WTC11 (cell line): ENCODE data around the gene MNT. TPM values are rescaled to one million over a fixed set of nuclear protein-coding genes. Genes with fewer than 3 reads are reported as not detected.
A peak's percentile ranks its signal among the peaks of the same experiment; 100 is the strongest.

Experiments
- ATAC-seq: fragments of 200-7000 bp; cut with Tn5 transposase; 2 replicates; pipeline ENCODE4 v1.10.0; 2021; ENCODE audit warnings: mild to moderate bottlenecking, moderate library complexity
- CTCF ChIA-PET: fragments of 300-600 bp; sonication (Branson Sonifier 250); formaldehyde crosslinking; loops from one replicate; lab custom pipeline; 2021; ENCODE audit warnings: antibody characterized with exemption; lab: Charles Lee
- POLR2A ChIA-PET: fragments of 350-600 bp; sonication (Branson Sonifier 250); formaldehyde crosslinking; loops from one replicate; lab custom pipeline; 2021; ENCODE audit warnings: antibody characterized with exemption; lab: Charles Lee
- DNase-seq: peaks from one replicate; pipeline ENCODE4 v3.0.0; 2021; ENCODE audit warnings: low spot score
- H3K27ac Mint-ChIP-seq: 2 replicates; pipeline ENCODE4 v1.8.0; 2021; ENCODE audit warnings: mixed read lengths
- H3K27me3 Mint-ChIP-seq: 2 replicates; pipeline ENCODE4 v1.8.0; 2021; ENCODE audit warnings: low read depth, mild to moderate bottlenecking, moderate library complexity, mixed read lengths
- H3K36me3 Mint-ChIP-seq: 2 replicates; pipeline ENCODE4 v1.8.0; 2021; ENCODE audit warnings: mixed read lengths
- H3K4me1 Mint-ChIP-seq: 2 replicates; pipeline ENCODE4 v1.8.0; 2022; ENCODE audit warnings: mixed read lengths
- H3K4me3 Mint-ChIP-seq: 2 replicates; pipeline ENCODE4 v1.8.0; 2021; ENCODE audit warnings: mild to moderate bottlenecking, moderate library complexity, mixed read lengths
- H3K9me3 Mint-ChIP-seq: 2 replicates; pipeline ENCODE4 v1.8.0; 2021; ENCODE audit warnings: mixed read lengths
- CREB1 ChIP-seq: sonication (generic); formaldehyde crosslinking; IDR thresholded peaks from 2 replicates; pipeline ENCODE4 v1.8.0; 2023; ENCODE audit warnings: mild to moderate bottlenecking, missing genetic modification reagents
- FOXK1 ChIP-seq: sonication (generic); formaldehyde crosslinking; IDR thresholded peaks from 2 replicates; pipeline ENCODE4 v1.8.0; 2022; ENCODE audit warnings: mild to moderate bottlenecking, moderate library complexity, missing genetic modification reagents
- GABPB1 ChIP-seq: sonication (generic); formaldehyde crosslinking; IDR thresholded peaks from 2 replicates; pipeline ENCODE4 v1.8.1; 2023; ENCODE audit warnings: mild to moderate bottlenecking, missing genetic modification reagents
- JAZF1 ChIP-seq: fragments of 250-450 bp; sonication (Bioruptor Pico); IDR thresholded peaks from 2 replicates; pipeline ENCODE4 v1.9.0; 2021; ENCODE audit warnings: moderate library complexity, mild to moderate bottlenecking, inconsistent platforms
- NFYB ChIP-seq: sonication (generic); formaldehyde crosslinking; conservative IDR thresholded peaks from 2 replicates; pipeline ENCODE4 v1.8.0; 2022; ENCODE audit warnings: low read depth, missing genetic modification reagents
- SMAD4 ChIP-seq: sonication (generic); formaldehyde crosslinking; IDR thresholded peaks from 2 replicates; pipeline ENCODE4 v1.8.0; 2022; ENCODE audit warnings: mild to moderate bottlenecking, missing genetic modification reagents
- TP53 ChIP-seq: sonication (generic); formaldehyde crosslinking; IDR thresholded peaks from 2 replicates; pipeline ENCODE4 v1.8.1; 2023; ENCODE audit warnings: mild to moderate bottlenecking, missing genetic modification reagents
- ZNF219 ChIP-seq: sonication (generic); formaldehyde crosslinking; IDR thresholded peaks from 2 replicates; pipeline ENCODE4 v1.8.0; 2023; ENCODE audit warnings: missing genetic modification reagents, mild to moderate bottlenecking, borderline replicate concordance
- ZNF232 ChIP-seq: sonication (generic); formaldehyde crosslinking; IDR thresholded peaks from 2 replicates; pipeline ENCODE4 v1.8.0; 2022; ENCODE audit warnings: mild to moderate bottlenecking, missing genetic modification reagents
- ZNF671 ChIP-seq: fragments of 250-450 bp; sonication (Bioruptor Pico); IDR thresholded peaks from 2 replicates; pipeline ENCODE4 v1.8.0; 2021; ENCODE audit warnings: mild to moderate bottlenecking
- total RNA-seq: library from RNA; stranded (reverse); gene quantifications from 3 replicates; pipeline ENCODE4 v1.2.3, GENCODE V29; 2021
- TF ChIP-seq, protein P1 (sequence below): fragments of 250-450 bp; sonication (Bioruptor Pico); IDR thresholded peaks from 2 replicates; pipeline ENCODE4 v2.1.2; 2022; ENCODE audit warnings: mild to moderate bottlenecking, moderate library complexity
- TF ChIP-seq, protein P2 (sequence below): sonication (generic); formaldehyde crosslinking; IDR thresholded peaks from 2 replicates; pipeline ENCODE4 v1.8.1; 2023; ENCODE audit warnings: mild to moderate bottlenecking, missing genetic modification reagents
- TF ChIP-seq, protein P3 (sequence below): sonication (generic); formaldehyde crosslinking; IDR thresholded peaks from 2 replicates; pipeline ENCODE4 v1.8.0; 2022; ENCODE audit warnings: mild to moderate bottlenecking, missing genetic modification reagents
- TF ChIP-seq, protein P4 (sequence below): sonication (generic); formaldehyde crosslinking; IDR thresholded peaks from 2 replicates; pipeline ENCODE4 v1.8.1; 2022; ENCODE audit warnings: low read depth, mild to moderate bottlenecking, moderate library complexity, missing genetic modification reagents, borderline replicate concordance
- TF ChIP-seq, protein P5 (sequence below): sonication (generic); formaldehyde crosslinking; IDR thresholded peaks from 2 replicates; pipeline ENCODE4 v1.8.0; 2023; ENCODE audit warnings: mild to moderate bottlenecking, missing genetic modification reagents
- TF ChIP-seq, protein P6 (sequence below): sonication (generic); formaldehyde crosslinking; IDR thresholded peaks from 2 replicates; pipeline ENCODE4 v1.8.0; 2023; ENCODE audit warnings: missing genetic modification reagents, mild to moderate bottlenecking, borderline replicate concordance

MNT gene
- total RNA-seq, 1 experiment from 2014 or later: 21.6 TPM

DNA sequence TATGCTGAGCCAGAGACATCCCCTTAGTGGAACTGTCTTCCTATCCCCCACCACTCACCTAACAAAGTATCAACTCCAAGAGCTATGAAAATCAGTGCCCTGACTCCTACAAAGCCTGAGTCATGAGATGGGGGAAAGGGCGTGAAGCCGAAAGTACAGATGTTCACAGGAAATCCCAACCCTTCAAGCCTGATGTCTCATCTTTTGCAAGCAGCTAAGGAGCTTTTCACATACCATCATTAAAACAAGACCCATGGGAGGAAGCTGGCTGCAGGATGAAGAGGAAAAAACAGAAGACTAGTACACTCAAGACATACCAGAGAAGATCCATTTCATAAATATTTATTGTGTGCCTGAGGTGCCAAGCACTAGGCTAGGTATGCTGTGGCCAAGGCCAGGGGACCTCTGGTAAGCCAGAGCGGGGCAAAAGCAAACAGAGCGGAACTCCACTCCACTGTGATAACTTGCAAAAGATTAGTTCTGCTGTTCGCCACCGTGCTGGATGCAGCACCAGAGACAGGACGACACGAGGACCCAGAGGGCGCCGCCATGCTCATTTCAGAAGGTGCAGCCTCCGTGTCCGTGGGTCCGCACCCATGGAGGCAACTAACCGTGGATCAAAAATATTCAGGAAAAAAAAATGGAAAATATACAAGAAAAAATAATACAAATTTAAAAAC, 4.5 kb upstream of the MNT start:
- no peaks in the 10 kb centered on the region for H3K9me3 Mint-ChIP-seq
- ChIA-PET CTCF (interaction anchor here (4.8 to 7.0 kb wide), 2 partner anchors 11 to 22 kb away, joined by 48 to 60 read pairs; no protein-coding TSS in a partner anchor), POLR2A (no interaction called here)
- peaks cover 6% of the 10 kb centered on the region; the same call in 1 of the 2 replicates for H3K4me1 Mint-ChIP-seq
- DNase-seq (no peak), ATAC-seq (no peak)
- H3K4me3 Mint-ChIP-seq: no peak overlapping the region
- no peaks in the 10 kb centered on the region for H3K36me3 Mint-ChIP-seq
- peak overlapping the region; percentile 83 for H3K27ac Mint-ChIP-seq
- 0 out of 2 replicates have a peak, but pooled peaks cover 5% of the 10 kb centered on the region for H3K27me3 Mint-ChIP-seq
- TF ChIP-seq, protein P1, sequence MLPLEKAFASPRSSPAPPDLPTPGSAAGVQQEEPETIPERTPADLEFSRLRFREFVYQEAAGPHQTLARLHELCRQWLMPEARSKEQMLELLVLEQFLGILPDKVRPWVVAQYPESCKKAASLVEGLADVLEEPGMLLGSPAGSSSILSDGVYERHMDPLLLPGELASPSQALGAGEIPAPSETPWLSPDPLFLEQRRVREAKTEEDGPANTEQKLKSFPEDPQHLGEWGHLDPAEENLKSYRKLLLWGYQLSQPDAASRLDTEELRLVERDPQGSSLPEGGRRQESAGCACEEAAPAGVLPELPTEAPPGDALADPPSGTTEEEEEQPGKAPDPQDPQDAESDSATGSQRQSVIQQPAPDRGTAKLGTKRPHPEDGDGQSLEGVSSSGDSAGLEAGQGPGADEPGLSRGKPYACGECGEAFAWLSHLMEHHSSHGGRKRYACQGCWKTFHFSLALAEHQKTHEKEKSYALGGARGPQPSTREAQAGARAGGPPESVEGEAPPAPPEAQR (CRISPR knock-in tag): no peak
- TF ChIP-seq ZNF219 (CRISPR knock-in tag) (no peak), JAZF1 (CRISPR knock-in tag) (no peak), ZNF671 (CRISPR knock-in tag) (no peak), NFYB (CRISPR knock-in tag) (no peak), GABPB1 (CRISPR knock-in tag) (no peak)
- TF ChIP-seq, protein P2, sequence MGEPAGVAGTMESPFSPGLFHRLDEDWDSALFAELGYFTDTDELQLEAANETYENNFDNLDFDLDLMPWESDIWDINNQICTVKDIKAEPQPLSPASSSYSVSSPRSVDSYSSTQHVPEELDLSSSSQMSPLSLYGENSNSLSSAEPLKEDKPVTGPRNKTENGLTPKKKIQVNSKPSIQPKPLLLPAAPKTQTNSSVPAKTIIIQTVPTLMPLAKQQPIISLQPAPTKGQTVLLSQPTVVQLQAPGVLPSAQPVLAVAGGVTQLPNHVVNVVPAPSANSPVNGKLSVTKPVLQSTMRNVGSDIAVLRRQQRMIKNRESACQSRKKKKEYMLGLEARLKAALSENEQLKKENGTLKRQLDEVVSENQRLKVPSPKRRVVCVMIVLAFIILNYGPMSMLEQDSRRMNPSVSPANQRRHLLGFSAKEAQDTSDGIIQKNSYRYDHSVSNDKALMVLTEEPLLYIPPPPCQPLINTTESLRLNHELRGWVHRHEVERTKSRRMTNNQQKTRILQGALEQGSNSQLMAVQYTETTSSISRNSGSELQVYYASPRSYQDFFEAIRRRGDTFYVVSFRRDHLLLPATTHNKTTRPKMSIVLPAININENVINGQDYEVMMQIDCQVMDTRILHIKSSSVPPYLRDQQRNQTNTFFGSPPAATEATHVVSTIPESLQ (CRISPR knock-in tag): no peak
- TF ChIP-seq, protein P3, sequence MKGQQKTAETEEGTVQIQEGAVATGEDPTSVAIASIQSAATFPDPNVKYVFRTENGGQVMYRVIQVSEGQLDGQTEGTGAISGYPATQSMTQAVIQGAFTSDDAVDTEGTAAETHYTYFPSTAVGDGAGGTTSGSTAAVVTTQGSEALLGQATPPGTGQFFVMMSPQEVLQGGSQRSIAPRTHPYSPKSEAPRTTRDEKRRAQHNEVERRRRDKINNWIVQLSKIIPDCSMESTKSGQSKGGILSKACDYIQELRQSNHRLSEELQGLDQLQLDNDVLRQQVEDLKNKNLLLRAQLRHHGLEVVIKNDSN (CRISPR knock-in tag): no peak

DNA sequence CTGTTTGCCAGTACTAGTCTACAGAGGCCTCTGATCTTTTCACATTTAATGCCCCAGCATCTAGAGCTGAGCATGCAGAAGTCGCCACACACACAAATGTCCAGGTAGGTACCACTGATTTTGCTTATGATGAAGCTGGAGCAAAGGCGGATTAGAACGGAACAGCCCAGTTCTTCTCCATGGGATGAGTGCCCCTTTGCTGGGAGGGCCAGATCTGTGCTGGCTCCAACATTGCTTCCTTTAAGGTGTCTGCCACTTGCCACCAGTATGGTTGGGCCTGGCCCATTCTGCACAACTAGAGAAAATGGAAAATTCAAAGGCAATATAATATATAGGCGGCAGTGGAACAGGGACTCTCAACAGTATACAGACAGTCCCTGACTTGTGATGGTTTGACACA, 2.2 kb upstream of the MNT start:
- Mint-ChIP-seq H3K27ac (0 out of 2 replicates have a peak overlapping the region, but pooled peaks have one; percentile 85), H3K9me3 (no peaks in the 10 kb centered on the region), H3K4me3 (peak overlapping the region; percentile 81), H3K27me3 (0 out of 2 replicates have a peak, but pooled peaks cover 5% of the 10 kb centered on the region), H3K4me1 (peaks cover 13% of the 10 kb centered on the region), H3K36me3 (no peaks in the 10 kb centered on the region)
- ATAC-seq (no peak), DNase-seq (no peak)
- CTCF ChIA-PET: interaction anchor here (4.8 to 7.0 kb wide), 2 partner anchors 13 to 20 kb away, joined by 48 to 60 read pairs; no protein-coding TSS in a partner anchor
- POLR2A ChIA-PET: interaction anchor here (0.6 to 1.9 kb wide), 3 partner anchors 10 to 11 kb away, joined by 3 to 13 read pairs (median 3); no protein-coding TSS in a partner anchor
- TF ChIP-seq, protein P4, sequence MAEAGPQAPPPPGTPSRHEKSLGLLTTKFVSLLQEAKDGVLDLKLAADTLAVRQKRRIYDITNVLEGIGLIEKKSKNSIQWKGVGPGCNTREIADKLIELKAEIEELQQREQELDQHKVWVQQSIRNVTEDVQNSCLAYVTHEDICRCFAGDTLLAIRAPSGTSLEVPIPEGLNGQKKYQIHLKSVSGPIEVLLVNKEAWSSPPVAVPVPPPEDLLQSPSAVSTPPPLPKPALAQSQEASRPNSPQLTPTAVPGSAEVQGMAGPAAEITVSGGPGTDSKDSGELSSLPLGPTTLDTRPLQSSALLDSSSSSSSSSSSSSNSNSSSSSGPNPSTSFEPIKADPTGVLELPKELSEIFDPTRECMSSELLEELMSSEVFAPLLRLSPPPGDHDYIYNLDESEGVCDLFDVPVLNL (CRISPR knock-in tag): no peak
- TF ChIP-seq, protein P5, sequence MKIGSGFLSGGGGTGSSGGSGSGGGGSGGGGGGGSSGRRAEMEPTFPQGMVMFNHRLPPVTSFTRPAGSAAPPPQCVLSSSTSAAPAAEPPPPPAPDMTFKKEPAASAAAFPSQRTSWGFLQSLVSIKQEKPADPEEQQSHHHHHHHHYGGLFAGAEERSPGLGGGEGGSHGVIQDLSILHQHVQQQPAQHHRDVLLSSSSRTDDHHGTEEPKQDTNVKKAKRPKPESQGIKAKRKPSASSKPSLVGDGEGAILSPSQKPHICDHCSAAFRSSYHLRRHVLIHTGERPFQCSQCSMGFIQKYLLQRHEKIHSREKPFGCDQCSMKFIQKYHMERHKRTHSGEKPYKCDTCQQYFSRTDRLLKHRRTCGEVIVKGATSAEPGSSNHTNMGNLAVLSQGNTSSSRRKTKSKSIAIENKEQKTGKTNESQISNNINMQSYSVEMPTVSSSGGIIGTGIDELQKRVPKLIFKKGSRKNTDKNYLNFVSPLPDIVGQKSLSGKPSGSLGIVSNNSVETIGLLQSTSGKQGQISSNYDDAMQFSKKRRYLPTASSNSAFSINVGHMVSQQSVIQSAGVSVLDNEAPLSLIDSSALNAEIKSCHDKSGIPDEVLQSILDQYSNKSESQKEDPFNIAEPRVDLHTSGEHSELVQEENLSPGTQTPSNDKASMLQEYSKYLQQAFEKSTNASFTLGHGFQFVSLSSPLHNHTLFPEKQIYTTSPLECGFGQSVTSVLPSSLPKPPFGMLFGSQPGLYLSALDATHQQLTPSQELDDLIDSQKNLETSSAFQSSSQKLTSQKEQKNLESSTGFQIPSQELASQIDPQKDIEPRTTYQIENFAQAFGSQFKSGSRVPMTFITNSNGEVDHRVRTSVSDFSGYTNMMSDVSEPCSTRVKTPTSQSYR (CRISPR knock-in tag): no peak
- TF ChIP-seq, protein P6, sequence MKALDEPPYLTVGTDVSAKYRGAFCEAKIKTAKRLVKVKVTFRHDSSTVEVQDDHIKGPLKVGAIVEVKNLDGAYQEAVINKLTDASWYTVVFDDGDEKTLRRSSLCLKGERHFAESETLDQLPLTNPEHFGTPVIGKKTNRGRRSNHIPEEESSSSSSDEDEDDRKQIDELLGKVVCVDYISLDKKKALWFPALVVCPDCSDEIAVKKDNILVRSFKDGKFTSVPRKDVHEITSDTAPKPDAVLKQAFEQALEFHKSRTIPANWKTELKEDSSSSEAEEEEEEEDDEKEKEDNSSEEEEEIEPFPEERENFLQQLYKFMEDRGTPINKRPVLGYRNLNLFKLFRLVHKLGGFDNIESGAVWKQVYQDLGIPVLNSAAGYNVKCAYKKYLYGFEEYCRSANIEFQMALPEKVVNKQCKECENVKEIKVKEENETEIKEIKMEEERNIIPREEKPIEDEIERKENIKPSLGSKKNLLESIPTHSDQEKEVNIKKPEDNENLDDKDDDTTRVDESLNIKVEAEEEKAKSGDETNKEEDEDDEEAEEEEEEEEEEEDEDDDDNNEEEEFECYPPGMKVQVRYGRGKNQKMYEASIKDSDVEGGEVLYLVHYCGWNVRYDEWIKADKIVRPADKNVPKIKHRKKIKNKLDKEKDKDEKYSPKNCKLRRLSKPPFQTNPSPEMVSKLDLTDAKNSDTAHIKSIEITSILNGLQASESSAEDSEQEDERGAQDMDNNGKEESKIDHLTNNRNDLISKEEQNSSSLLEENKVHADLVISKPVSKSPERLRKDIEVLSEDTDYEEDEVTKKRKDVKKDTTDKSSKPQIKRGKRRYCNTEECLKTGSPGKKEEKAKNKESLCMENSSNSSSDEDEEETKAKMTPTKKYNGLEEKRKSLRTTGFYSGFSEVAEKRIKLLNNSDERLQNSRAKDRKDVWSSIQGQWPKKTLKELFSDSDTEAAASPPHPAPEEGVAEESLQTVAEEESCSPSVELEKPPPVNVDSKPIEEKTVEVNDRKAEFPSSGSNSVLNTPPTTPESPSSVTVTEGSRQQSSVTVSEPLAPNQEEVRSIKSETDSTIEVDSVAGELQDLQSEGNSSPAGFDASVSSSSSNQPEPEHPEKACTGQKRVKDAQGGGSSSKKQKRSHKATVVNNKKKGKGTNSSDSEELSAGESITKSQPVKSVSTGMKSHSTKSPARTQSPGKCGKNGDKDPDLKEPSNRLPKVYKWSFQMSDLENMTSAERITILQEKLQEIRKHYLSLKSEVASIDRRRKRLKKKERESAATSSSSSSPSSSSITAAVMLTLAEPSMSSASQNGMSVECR (CRISPR knock-in tag): no peak
- TF ChIP-seq TP53 (CRISPR knock-in tag): no peak
- TF ChIP-seq, protein P3 (CRISPR knock-in tag): no peak
- TF ChIP-seq JAZF1 (CRISPR knock-in tag): no peak
- TF ChIP-seq ZNF232: no peak
- TF ChIP-seq FOXK1 (CRISPR knock-in tag): no peak
- TF ChIP-seq CREB1: no peak
- TF ChIP-seq SMAD4 (CRISPR knock-in tag): no peak
